WTC11 (cell line): ENCODE results near the gene CLOCK. TPM values are rescaled to one million over a fixed set of nuclear protein-coding genes. Genes with fewer than 3 reads are reported as not detected.

Experiments used
- ATAC-seq: fragments of 200-7000 bp; cut with Tn5 transposase; 2 replicates; pipeline ENCODE4 v1.10.0; 2021; ENCODE audit warnings: mild to moderate bottlenecking, moderate library complexity
- CTCF ChIA-PET: fragments of 300-600 bp; sonication (Branson Sonifier 250); formaldehyde crosslinking; loops from one replicate; lab custom pipeline; 2021; ENCODE audit warnings: antibody characterized with exemption; lab: Charles Lee
- POLR2A ChIA-PET: fragments of 350-600 bp; sonication (Branson Sonifier 250); formaldehyde crosslinking; loops from one replicate; lab custom pipeline; 2021; ENCODE audit warnings: antibody characterized with exemption; lab: Charles Lee
- DNase-seq: peaks from one replicate; pipeline ENCODE4 v3.0.0; 2021; ENCODE audit warnings: low spot score
- H3K27ac Mint-ChIP-seq: 2 replicates; pipeline ENCODE4 v1.8.0; 2021; ENCODE audit warnings: mixed read lengths
- H3K27me3 Mint-ChIP-seq: 2 replicates; pipeline ENCODE4 v1.8.0; 2021; ENCODE audit warnings: low read depth, mild to moderate bottlenecking, moderate library complexity, mixed read lengths
- H3K36me3 Mint-ChIP-seq: 2 replicates; pipeline ENCODE4 v1.8.0; 2021; ENCODE audit warnings: mixed read lengths
- H3K4me1 Mint-ChIP-seq: 2 replicates; pipeline ENCODE4 v1.8.0; 2022; ENCODE audit warnings: mixed read lengths
- H3K4me3 Mint-ChIP-seq: 2 replicates; pipeline ENCODE4 v1.8.0; 2021; ENCODE audit warnings: mild to moderate bottlenecking, moderate library complexity, mixed read lengths
- H3K9me3 Mint-ChIP-seq: 2 replicates; pipeline ENCODE4 v1.8.0; 2021; ENCODE audit warnings: mixed read lengths
- ESRRA ChIP-seq: sonication (generic); formaldehyde crosslinking; IDR thresholded peaks from 2 replicates; pipeline ENCODE4 v1.8.1; 2022; ENCODE audit warnings: mild to moderate bottlenecking, missing genetic modification reagents, borderline replicate concordance
- JUN ChIP-seq: sonication (generic); formaldehyde crosslinking; IDR thresholded peaks from 2 replicates; pipeline ENCODE4 v1.8.0; 2023; ENCODE audit warnings: mild to moderate bottlenecking, missing genetic modification reagents
- MXD4 ChIP-seq: fragments of 250-450 bp; sonication (Bioruptor Pico); IDR thresholded peaks from 2 replicates; pipeline ENCODE4 v1.8.0; 2021; ENCODE audit warnings: mild to moderate bottlenecking, moderate library complexity, borderline replicate concordance
- SOX15 ChIP-seq: fragments of 250-450 bp; sonication (Bioruptor Pico); IDR thresholded peaks from 2 replicates; pipeline ENCODE4 v1.9.0; 2021; ENCODE audit warnings: mild to moderate bottlenecking
- TEAD1 ChIP-seq: sonication (generic); formaldehyde crosslinking; IDR thresholded peaks from 2 replicates; pipeline ENCODE4 v1.8.0; 2022; ENCODE audit warnings: mild to moderate bottlenecking, missing genetic modification reagents
- USF2 ChIP-seq: sonication (generic); formaldehyde crosslinking; IDR thresholded peaks from 2 replicates; pipeline ENCODE4 v1.8.1; 2023; ENCODE audit warnings: mild to moderate bottlenecking, missing genetic modification reagents, moderate library complexity
- ZNF423 ChIP-seq: fragments of 250-450 bp; sonication (Bioruptor Pico); IDR thresholded peaks from 2 replicates; pipeline ENCODE4 v2.1.2; 2022; ENCODE audit warnings: mild to moderate bottlenecking, moderate library complexity
- total RNA-seq: library from RNA; stranded (reverse); gene quantifications from 3 replicates; pipeline ENCODE4 v1.2.3, GENCODE V29; 2021
- TF ChIP-seq, protein P1 (sequence below): sonication (generic); formaldehyde crosslinking; IDR thresholded peaks from 2 replicates; pipeline ENCODE4 v1.8.0; 2022; ENCODE audit warnings: missing genetic modification reagents
- TF ChIP-seq, protein P2 (sequence below): sonication (generic); formaldehyde crosslinking; IDR thresholded peaks from 2 replicates; pipeline ENCODE4 v1.8.1; 2023; ENCODE audit warnings: mild to moderate bottlenecking, missing genetic modification reagents

Gene CLOCK
- total RNA-seq, 1 experiment from 2014 or later: 18.6 TPM

- H3K27me3 Mint-ChIP-seq: no peaks in the 10 kb centered on the region; the same call in 1 of the 2 replicates
- H3K4me3 Mint-ChIP-seq: no peak overlapping the region
- 0 out of 2 replicates have a peak, but pooled peaks cover 5% of the 10 kb centered on the region for H3K4me1 Mint-ChIP-seq
- H3K27ac Mint-ChIP-seq: no peak overlapping the region
- DNase-seq (no peak), ATAC-seq (no peak)
- TF ChIP-seq, protein P1, sequence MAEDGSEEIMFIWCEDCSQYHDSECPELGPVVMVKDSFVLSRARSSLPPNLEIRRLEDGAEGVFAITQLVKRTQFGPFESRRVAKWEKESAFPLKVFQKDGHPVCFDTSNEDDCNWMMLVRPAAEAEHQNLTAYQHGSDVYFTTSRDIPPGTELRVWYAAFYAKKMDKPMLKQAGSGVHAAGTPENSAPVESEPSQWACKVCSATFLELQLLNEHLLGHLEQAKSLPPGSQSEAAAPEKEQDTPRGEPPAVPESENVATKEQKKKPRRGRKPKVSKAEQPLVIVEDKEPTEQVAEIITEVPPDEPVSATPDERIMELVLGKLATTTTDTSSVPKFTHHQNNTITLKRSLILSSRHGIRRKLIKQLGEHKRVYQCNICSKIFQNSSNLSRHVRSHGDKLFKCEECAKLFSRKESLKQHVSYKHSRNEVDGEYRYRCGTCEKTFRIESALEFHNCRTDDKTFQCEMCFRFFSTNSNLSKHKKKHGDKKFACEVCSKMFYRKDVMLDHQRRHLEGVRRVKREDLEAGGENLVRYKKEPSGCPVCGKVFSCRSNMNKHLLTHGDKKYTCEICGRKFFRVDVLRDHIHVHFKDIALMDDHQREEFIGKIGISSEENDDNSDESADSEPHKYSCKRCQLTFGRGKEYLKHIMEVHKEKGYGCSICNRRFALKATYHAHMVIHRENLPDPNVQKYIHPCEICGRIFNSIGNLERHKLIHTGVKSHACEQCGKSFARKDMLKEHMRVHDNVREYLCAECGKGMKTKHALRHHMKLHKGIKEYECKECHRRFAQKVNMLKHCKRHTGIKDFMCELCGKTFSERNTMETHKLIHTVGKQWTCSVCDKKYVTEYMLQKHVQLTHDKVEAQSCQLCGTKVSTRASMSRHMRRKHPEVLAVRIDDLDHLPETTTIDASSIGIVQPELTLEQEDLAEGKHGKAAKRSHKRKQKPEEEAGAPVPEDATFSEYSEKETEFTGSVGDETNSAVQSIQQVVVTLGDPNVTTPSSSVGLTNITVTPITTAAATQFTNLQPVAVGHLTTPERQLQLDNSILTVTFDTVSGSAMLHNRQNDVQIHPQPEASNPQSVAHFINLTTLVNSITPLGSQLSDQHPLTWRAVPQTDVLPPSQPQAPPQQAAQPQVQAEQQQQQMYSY (CRISPR knock-in tag): no peak
- ChIA-PET POLR2A (no interaction called here), CTCF (no interaction called here)
- peaks cover 50% of the 10 kb centered on the region for H3K9me3 Mint-ChIP-seq
- peaks cover 43% of the 10 kb centered on the region for H3K36me3 Mint-ChIP-seq
These were observed 27.5 kb upstream of the CLOCK start for GRCh38 chr4:55574252-55574651.

GRCh38 chr4:55571806-55572205 lies 25.1 kb upstream of the CLOCK start:
- ChIA-PET POLR2A (no interaction called here), CTCF (no interaction called here)
- Mint-ChIP-seq H3K4me3 (no peak overlapping the region), H3K4me1 (0 out of 2 replicates have a peak, but pooled peaks cover 5% of the 10 kb centered on the region), H3K27ac (no peak overlapping the region), H3K36me3 (peaks cover 36% of the 10 kb centered on the region), H3K9me3 (peaks cover 40% of the 10 kb centered on the region), H3K27me3 (no peaks in the 10 kb centered on the region)
- no peak for TF ChIP-seq JUN (CRISPR knock-in tag)
- DNase-seq: no peak
- no peak for ATAC-seq

DNA sequence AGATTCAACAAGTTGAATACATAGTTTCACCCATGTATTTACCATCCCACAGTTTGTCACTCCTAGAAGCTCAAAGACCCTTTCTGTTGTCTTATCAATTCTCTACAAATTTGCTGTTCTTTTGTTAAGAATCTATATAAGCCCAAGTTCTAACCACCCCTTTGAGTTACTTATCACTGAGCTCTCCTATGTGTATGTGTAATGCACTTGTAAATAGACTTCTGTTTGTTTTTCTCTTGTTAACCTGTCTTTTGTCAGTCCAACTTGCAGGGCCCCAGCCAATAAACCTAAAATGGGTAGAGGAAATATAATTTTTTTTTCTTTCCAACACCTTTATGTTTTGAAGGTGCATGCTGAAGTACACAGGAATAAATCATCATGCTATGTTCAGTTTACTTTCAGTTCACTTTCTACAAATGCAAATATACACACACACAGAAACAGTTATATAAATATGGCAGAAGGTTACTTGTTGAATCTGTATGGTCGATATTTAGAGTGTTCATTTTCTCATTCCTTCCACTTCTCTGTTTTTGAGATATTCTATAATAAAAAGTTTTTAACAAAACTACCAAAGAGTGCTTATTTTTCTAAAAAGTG lies 22.3 kb upstream of the CLOCK start:
- H3K4me1 Mint-ChIP-seq: peaks cover 9% of the 10 kb centered on the region
- ChIA-PET CTCF (no interaction called here), POLR2A (no interaction called here)
- H3K36me3 Mint-ChIP-seq: peaks cover 19% of the 10 kb centered on the region
- H3K9me3 Mint-ChIP-seq: peaks cover 20% of the 10 kb centered on the region
- ATAC-seq (no peak), DNase-seq (no peak)
- no peaks in the 10 kb centered on the region for H3K27me3 Mint-ChIP-seq
- H3K4me3 Mint-ChIP-seq: no peak overlapping the region
- no peak for TF ChIP-seq USF2 (CRISPR knock-in tag)
- H3K27ac Mint-ChIP-seq: no peak overlapping the region

DNA sequence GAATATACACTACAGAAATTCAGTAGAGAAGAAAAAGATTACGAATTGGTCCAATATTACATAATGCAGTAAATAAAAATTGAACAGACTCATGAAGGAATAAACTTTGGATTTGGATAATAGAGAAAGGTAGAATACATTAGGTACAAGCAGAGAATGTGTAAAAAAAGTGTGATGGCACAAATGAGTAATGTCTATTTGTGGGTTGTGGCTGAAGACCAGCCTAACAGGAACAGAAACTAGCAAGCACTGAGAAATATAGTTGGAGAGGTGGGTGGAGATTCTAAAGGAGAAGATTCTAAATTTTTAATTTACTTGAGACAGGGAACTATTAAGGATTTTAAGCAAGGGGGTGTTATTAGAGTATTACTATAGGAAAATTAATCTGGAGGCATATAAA lies 15.2 kb upstream of the CLOCK start:
- H3K4me3 Mint-ChIP-seq: no peak overlapping the region
- peaks cover 13% of the 10 kb centered on the region for H3K9me3 Mint-ChIP-seq
- TF ChIP-seq, protein P2, sequence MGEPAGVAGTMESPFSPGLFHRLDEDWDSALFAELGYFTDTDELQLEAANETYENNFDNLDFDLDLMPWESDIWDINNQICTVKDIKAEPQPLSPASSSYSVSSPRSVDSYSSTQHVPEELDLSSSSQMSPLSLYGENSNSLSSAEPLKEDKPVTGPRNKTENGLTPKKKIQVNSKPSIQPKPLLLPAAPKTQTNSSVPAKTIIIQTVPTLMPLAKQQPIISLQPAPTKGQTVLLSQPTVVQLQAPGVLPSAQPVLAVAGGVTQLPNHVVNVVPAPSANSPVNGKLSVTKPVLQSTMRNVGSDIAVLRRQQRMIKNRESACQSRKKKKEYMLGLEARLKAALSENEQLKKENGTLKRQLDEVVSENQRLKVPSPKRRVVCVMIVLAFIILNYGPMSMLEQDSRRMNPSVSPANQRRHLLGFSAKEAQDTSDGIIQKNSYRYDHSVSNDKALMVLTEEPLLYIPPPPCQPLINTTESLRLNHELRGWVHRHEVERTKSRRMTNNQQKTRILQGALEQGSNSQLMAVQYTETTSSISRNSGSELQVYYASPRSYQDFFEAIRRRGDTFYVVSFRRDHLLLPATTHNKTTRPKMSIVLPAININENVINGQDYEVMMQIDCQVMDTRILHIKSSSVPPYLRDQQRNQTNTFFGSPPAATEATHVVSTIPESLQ (CRISPR knock-in tag): no peak
- no peak for TF ChIP-seq ZNF423 (CRISPR knock-in tag)
- TF ChIP-seq TEAD1 (CRISPR knock-in tag): no peak
- no peak for TF ChIP-seq ESRRA (CRISPR knock-in tag)
- no peak for TF ChIP-seq SOX15 (CRISPR knock-in tag)
- DNase-seq: no peak
- POLR2A ChIA-PET: no interaction called here
- H3K27me3 Mint-ChIP-seq: no peaks in the 10 kb centered on the region
- peaks cover 14% of the 10 kb centered on the region for H3K4me1 Mint-ChIP-seq
- no peak overlapping the region; the same call in 1 of the 2 replicates for H3K27ac Mint-ChIP-seq
- CTCF ChIA-PET: no interaction called here
- H3K36me3 Mint-ChIP-seq: peaks cover 5% of the 10 kb centered on the region; the same call in 1 of the 2 replicates
- ATAC-seq: no peak

- CTCF ChIA-PET: interaction anchor here (1.0 kb wide), 1 partner anchor 13 kb away, joined by 3 read pairs; the partner anchor contains the start of gene CLOCK
These were observed 13.4 kb upstream of the CLOCK start for GRCh38 chr4:55560096-55560495.

More at GRCh38 chr4:55560096-55560495, 13.4 kb upstream of the CLOCK start:
- POLR2A ChIA-PET: no interaction called here
- DNase-seq (no peak), ATAC-seq (no peak)
- H3K9me3 Mint-ChIP-seq: peaks cover 8% of the 10 kb centered on the region
- H3K27ac Mint-ChIP-seq: no peak overlapping the region
- TF ChIP-seq JUN (CRISPR knock-in tag) (no peak), MXD4 (CRISPR knock-in tag) (no peak)
- no peaks in the 10 kb centered on the region for H3K27me3 Mint-ChIP-seq
- peaks cover 14% of the 10 kb centered on the region for H3K4me1 Mint-ChIP-seq
- H3K4me3 Mint-ChIP-seq: no peak overlapping the region
- no peaks in the 10 kb centered on the region; the same call in 1 of the 2 replicates for H3K36me3 Mint-ChIP-seq
